Activated CD8-positive, alpha-beta T cell treated with anti-CD3 and anti-CD28 coated beads for 36 hours (primary cell): ENCODE measurements around the gene MAZ. TPM values are rescaled to one million over a fixed set of nuclear protein-coding genes. Genes with fewer than 3 reads are reported as not detected.

Experiments
- ATAC-seq: fragments of 200-7000 bp; cut with Tn5 transposase; one replicate; pipeline ENCODE4 v1.10.0; 2021; ENCODE audit warnings: mild to moderate bottlenecking, moderate library complexity
- CTCF ChIA-PET: fragments of 350-600 bp; sonication (Branson Sonifier 250); formaldehyde crosslinking; loops from one replicate; lab custom pipeline; 2021; ENCODE audit warnings: antibody characterized with exemption; lab: Charles Lee
- POLR2A ChIA-PET: fragments of 350-600 bp; sonication (Branson Sonifier 250); formaldehyde crosslinking; loops from one replicate; lab custom pipeline; 2021; ENCODE audit warnings: antibody characterized with exemption; lab: Charles Lee
- DNase-seq: peaks from one replicate; pipeline ENCODE4 v3.0.0-alpha.2; 2020
- H3K27ac Mint-ChIP-seq: one replicate; pipeline ENCODE4 v1.8.0; 2021; ENCODE audit warnings: mild to moderate bottlenecking, mixed read lengths
- H3K27me3 Mint-ChIP-seq: one replicate; pipeline ENCODE4 v1.8.0; 2021; ENCODE audit warnings: mixed read lengths
- H3K36me3 Mint-ChIP-seq: one replicate; pipeline ENCODE4 v1.8.0; 2021; ENCODE audit warnings: low read depth, mixed read lengths
- H3K4me1 Mint-ChIP-seq: one replicate; pipeline ENCODE4 v1.8.0; 2021; ENCODE audit warnings: low read depth, mixed read lengths
- H3K4me3 Mint-ChIP-seq: one replicate; pipeline ENCODE4 v1.8.0; 2021; ENCODE audit warnings: mild to moderate bottlenecking, moderate library complexity, mixed read lengths
- H3K9me3 Mint-ChIP-seq: one replicate; pipeline ENCODE4 v1.8.0; 2021; ENCODE audit warnings: mixed read lengths
- CTCF ChIP-seq: fragments of 200-600 bp; IDR thresholded peaks from one replicate; pipeline ENCODE4 v1.8.0; 2022; ENCODE audit warnings: antibody characterized with exemption, mild to moderate bottlenecking
- intact Hi-C: fragments of 100-400 bp; cut with micrococcal nuclease; formaldehyde crosslinking; loops from one replicate; pipeline ENCODE4 v1.10.0; 2022
- total RNA-seq, 2 experiments: library from RNA; stranded (reverse); gene quantifications; one replicate each; pipeline ENCODE4 v1.2.3, GENCODE V29; 2021

MAZ gene
- total RNA-seq, 2 experiments from 2014 or later: 380 to 382 TPM

GRCh38 chr16:29802416-29802935 lies 3.9 kb upstream of the MAZ start:
- ChIA-PET POLR2A (interaction anchor here (1.2 to 4.5 kb wide), 3 partner anchors 11 to 101 kb away, joined by 3 to 89 read pairs (median 23); partner anchors contain the start of gene KIF22), CTCF (interaction anchor here (1.2 to 3.4 kb wide), 4 partner anchors 8 to 111 kb away, joined by 3 to 21 read pairs (median 12); partner anchors contain the start of gene PAGR1)
- no peak for TF ChIP-seq CTCF
- ATAC-seq (no peak), DNase-seq (no peak)
- peaks cover 62% of the 10 kb centered on the region for H3K36me3 Mint-ChIP-seq
- H3K27ac Mint-ChIP-seq: peak overlapping the region; percentile 57
- intact Hi-C loops: no loop called here
- no peaks in the 10 kb centered on the region for H3K27me3 Mint-ChIP-seq
- H3K4me3 Mint-ChIP-seq: no peak overlapping the region
- no peaks in the 10 kb centered on the region for H3K9me3 Mint-ChIP-seq
- peaks cover 16% of the 10 kb centered on the region for H3K4me1 Mint-ChIP-seq

GRCh38 chr16:29804020-29804419 lies 2.3 kb upstream of the MAZ start:
- Mint-ChIP-seq H3K27ac (peak overlapping the region; percentile 96), H3K27me3 (no peaks in the 10 kb centered on the region), H3K9me3 (no peaks in the 10 kb centered on the region), H3K4me3 (peak overlapping the region; percentile 90), H3K4me1 (peaks cover 18% of the 10 kb centered on the region), H3K36me3 (peaks cover 66% of the 10 kb centered on the region)
- DNase-seq (no peak), ATAC-seq (no peak)
- ChIA-PET CTCF (interaction anchor here (0.7 to 3.4 kb wide), 12 partner anchors 7 to 228 kb away, joined by 3 to 21 read pairs (median 6); partner anchors contain the start of genes C16orf54, KIF22 and PAGR1), POLR2A (interaction anchor here (0.8 to 4.5 kb wide), 11 partner anchors 9 to 103 kb away, joined by 3 to 89 read pairs (median 4); partner anchors contain the start of genes KIF22, MVP and PAGR1)
- no peak for TF ChIP-seq CTCF
- intact Hi-C loops: no loop called here

- TF ChIP-seq CTCF: no peak
- ATAC-seq: no peak
- H3K36me3 Mint-ChIP-seq: peaks cover 65% of the 10 kb centered on the region
Observed at GRCh38 chr16:29804455-29805231, 1.7 kb upstream of the MAZ start.

GRCh38 chr16:29805232-29806098 lies 864 bp upstream of the MAZ start:
- H3K4me1 Mint-ChIP-seq: peaks cover 26% of the 10 kb centered on the region
- TF ChIP-seq CTCF: no peak
- DNase-seq (peak; percentile 99), ATAC-seq (peak; percentile 74)
- ChIA-PET CTCF (interaction anchor here (1.4 to 2.1 kb wide), 4 partner anchors 15 to 107 kb away, joined by 5 to 13 read pairs (median 12); partner anchors contain the start of gene KIF22), POLR2A (interaction anchor here (0.9 to 9.5 kb wide), 7 partner anchors 9 to 104 kb away, joined by 3 to 167 read pairs (median 23); partner anchors contain the start of genes KIF22, MVP and PAGR1)
- H3K4me3 Mint-ChIP-seq: peak overlapping the region; percentile 90
- intact Hi-C loops: no loop called here
- H3K27ac Mint-ChIP-seq: peak overlapping the region; percentile 96
- peaks cover 69% of the 10 kb centered on the region for H3K36me3 Mint-ChIP-seq
- no peaks in the 10 kb centered on the region for H3K27me3 Mint-ChIP-seq
- H3K9me3 Mint-ChIP-seq: no peaks in the 10 kb centered on the region

More at GRCh38 chr16:29804455-29805231, 1.7 kb upstream of the MAZ start:
- Mint-ChIP-seq H3K27ac (peak overlapping the region; percentile 96), H3K9me3 (no peaks in the 10 kb centered on the region), H3K4me3 (peak overlapping the region; percentile 90), H3K4me1 (peaks cover 18% of the 10 kb centered on the region), H3K27me3 (no peaks in the 10 kb centered on the region)
- no peak for DNase-seq
- POLR2A ChIA-PET: interaction anchor here (0.5 to 4.5 kb wide), 13 partner anchors 8 to 1450 kb away, joined by 3 to 89 read pairs (median 4); partner anchors contain the start of genes KIF22 and MVP
- CTCF ChIA-PET: interaction anchor here (0.7 to 3.4 kb wide), 12 partner anchors 8 to 228 kb away, joined by 3 to 21 read pairs (median 6); partner anchors contain the start of genes C16orf54, KIF22 and PAGR1
- intact Hi-C loops: no loop called here
